ENCODE results near the gene SEC31A. TPM values are rescaled to one million over a fixed set of nuclear protein-coding genes. Genes with fewer than 3 reads are reported as not detected.
A peak's percentile ranks its signal among the peaks of the same experiment; 100 is the strongest.

SEC31A gene
- total RNA-seq, 1 experiment from 2014 or later, result 128 TPM

DNA sequence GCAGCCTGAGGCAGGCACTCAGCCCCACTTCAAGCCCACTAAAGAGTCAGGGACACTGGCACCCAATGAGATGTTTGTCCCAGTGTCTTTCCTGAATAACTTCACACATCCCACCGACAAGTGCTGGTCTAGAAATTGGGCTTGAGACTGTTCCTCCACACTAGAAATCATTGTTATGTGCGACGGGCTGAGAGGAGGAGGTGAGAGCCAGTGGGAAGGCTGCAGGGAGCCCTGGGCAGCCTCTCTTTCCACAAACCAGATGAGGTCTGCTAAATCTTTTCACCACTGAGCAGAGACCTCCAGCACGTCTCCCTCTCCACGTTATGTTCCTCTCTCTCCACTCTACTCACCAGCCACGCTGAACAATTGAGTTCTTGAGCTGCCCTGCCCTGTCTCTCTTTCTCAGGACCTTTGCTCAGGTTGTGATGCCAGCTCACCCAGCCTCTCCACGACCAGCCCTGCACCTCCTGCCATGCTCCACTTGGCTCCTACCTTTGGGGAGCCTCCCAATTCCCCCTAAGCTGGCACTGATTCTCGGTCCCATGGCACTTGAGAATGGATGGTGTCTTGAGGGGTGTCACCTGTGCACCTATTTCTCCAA is 100.8 kb downstream of the SEC31A start:
- no peaks in the 10 kb centered on the region for H3K79me2 ChIP-seq (ENCODE audit: insufficient read depth, low read length)
- no peak overlapping the region for H3T11ph ChIP-seq (ENCODE audit: low read length)
- no peaks in the 10 kb centered on the region for H3K4me1 ChIP-seq (ENCODE audit: insufficient read depth, low read length)
- no peak overlapping the region for H3K56ac ChIP-seq (ENCODE audit: insufficient read length, low read depth, low read length)
- H4K5ac ChIP-seq (ENCODE audit: insufficient read length, low read depth, low read length), result no peak overlapping the region
- H3K27ac ChIP-seq (ENCODE audit: insufficient read length, low read depth, low read length), result no peak overlapping the region
- no peak overlapping the region for H3K27ac Mint-ChIP-seq
- peaks cover 81% of the 10 kb centered on the region for H3K27me3 ChIP-seq (ENCODE audit: insufficient read depth, low read length)
- H2BK120ac ChIP-seq (ENCODE audit: low read depth, low read length, poor library complexity, severe bottlenecking), result no peak overlapping the region
- H3K9me3 Mint-ChIP-seq, result peaks cover 0 to 20% of the 10 kb centered on the region in 2 experiments; a peak in 3 of 5 replicates
- H2BK15ac ChIP-seq (ENCODE audit: low read depth, low read length), result no peak overlapping the region
- H3K9ac ChIP-seq (ENCODE audit: extremely low read depth, insufficient read length, low read length), result no peak overlapping the region
- no peak overlapping the region for H4K8ac ChIP-seq (replicated peaks; ENCODE audit: insufficient read length, low read depth, low read length)
- no peak overlapping the region for H3K4me3 Mint-ChIP-seq
- TF ChIP-seq, protein P1, sequence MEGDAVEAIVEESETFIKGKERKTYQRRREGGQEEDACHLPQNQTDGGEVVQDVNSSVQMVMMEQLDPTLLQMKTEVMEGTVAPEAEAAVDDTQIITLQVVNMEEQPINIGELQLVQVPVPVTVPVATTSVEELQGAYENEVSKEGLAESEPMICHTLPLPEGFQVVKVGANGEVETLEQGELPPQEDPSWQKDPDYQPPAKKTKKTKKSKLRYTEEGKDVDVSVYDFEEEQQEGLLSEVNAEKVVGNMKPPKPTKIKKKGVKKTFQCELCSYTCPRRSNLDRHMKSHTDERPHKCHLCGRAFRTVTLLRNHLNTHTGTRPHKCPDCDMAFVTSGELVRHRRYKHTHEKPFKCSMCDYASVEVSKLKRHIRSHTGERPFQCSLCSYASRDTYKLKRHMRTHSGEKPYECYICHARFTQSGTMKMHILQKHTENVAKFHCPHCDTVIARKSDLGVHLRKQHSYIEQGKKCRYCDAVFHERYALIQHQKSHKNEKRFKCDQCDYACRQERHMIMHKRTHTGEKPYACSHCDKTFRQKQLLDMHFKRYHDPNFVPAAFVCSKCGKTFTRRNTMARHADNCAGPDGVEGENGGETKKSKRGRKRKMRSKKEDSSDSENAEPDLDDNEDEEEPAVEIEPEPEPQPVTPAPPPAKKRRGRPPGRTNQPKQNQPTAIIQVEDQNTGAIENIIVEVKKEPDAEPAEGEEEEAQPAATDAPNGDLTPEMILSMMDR (conservative IDR thresholded peaks at IDR 0.05), result no peak
- H3K4me1 Mint-ChIP-seq, result peaks cover 20 to 29% of the 10 kb centered on the region in 2 experiments
- H2AK5ac ChIP-seq (ENCODE audit: insufficient read length, low read length), result no peak overlapping the region
- H4K20me1 ChIP-seq (ENCODE audit: control insufficient read depth, insufficient read depth, insufficient read length), result no peaks in the 10 kb centered on the region
- no peak overlapping the region for H4K91ac ChIP-seq (ENCODE audit: insufficient read length, low read depth, low read length)
- no peak overlapping the region for H2BK20ac ChIP-seq (ENCODE audit: low read depth, low read length, poor library complexity, severe bottlenecking)
- peaks cover 100% of the 10 kb centered on the region for H3K27me3 Mint-ChIP-seq (ENCODE audit: low read depth)
- no peak overlapping the region for H3K4ac ChIP-seq (ENCODE audit: low read depth, low read length)
- H3K14ac ChIP-seq (ENCODE audit: insufficient read depth, low read length), result no peak overlapping the region; the same call in 1 of the 2 replicates
- no peaks in the 10 kb centered on the region for H3K23me2 ChIP-seq (ENCODE audit: insufficient read length, low read depth, low read length, poor library complexity, severe bottlenecking)
- H3K9me3 ChIP-seq (ENCODE audit: control insufficient read depth, low read depth, low read length), result no peaks in the 10 kb centered on the region
- no peaks in the 10 kb centered on the region for H3K36me3 Mint-ChIP-seq (ENCODE audit: insufficient read depth in 1 of 3, low read depth in 3 of 3)
- no peak overlapping the region for H2BK12ac ChIP-seq (ENCODE audit: insufficient read length, low read depth, low read length)
- no peaks in the 10 kb centered on the region for H3K79me1 ChIP-seq (ENCODE audit: insufficient read depth, low read depth, low read length, poor library complexity, severe bottlenecking)
- no peak overlapping the region for H3K18ac ChIP-seq (ENCODE audit: insufficient read length, low read depth, low read length)
- no peak overlapping the region for H3K23ac ChIP-seq (ENCODE audit: insufficient read length, low read depth, low read length)
- no peak overlapping the region for H2AFZ ChIP-seq (ENCODE audit: low read length)
- DNase-seq, result peak; percentile 13
- no peak overlapping the region for H2BK5ac ChIP-seq (ENCODE audit: insufficient read length, low read length)
- no CpG with 5 or more reads among the region's 8 CpGs for WGBS (ENCODE audit: extremely low coverage, insufficient read length, low lambda C conversion rate)
- H3K4me2 ChIP-seq (ENCODE audit: insufficient read depth, insufficient read length, low read length), result no peak overlapping the region

Data from H9 (cell line).